Bronchial epithelial cell (primary cell): ENCODE results near the gene RAB29. TPM values are rescaled to one million over a fixed set of nuclear protein-coding genes. Genes with fewer than 3 reads are reported as not detected.

Source experiments
- DNase-seq: peaks from one replicate; pipeline ENCODE4 v3.0.0-alpha.2; 2010; ENCODE audit warnings: low read depth
- FAIRE-seq: peaks from 2 replicates; lab custom pipeline; 2011; peaks lifted over from hg19 to GRCh38; lab: Jason Lieb, UNC
- H3K27me3 ChIP-seq: 2 replicates; pipeline ENCODE4 v1.5.1; 2011; ENCODE audit warnings: low read length; ENCODE audit not compliant: control insufficient read depth, insufficient read depth
- H3K36me3 ChIP-seq: 2 replicates; pipeline ENCODE4 v1.5.1; 2011; ENCODE audit warnings: low read length; ENCODE audit not compliant: control insufficient read depth, insufficient read depth
- H3K4me3 ChIP-seq: 2 replicates; pipeline ENCODE4 v1.5.1; 2011; ENCODE audit warnings: mild to moderate bottlenecking, low read depth, low read length, control low read depth
- CTCF ChIP-seq: IDR thresholded peaks from 2 replicates; pipeline ENCODE4 v1.5.1; 2011; ENCODE audit warnings: mild to moderate bottlenecking, moderate library complexity, low read length, control low read depth, inconsistent platforms; ENCODE audit not compliant: insufficient read depth, severe bottlenecking
- total RNA-seq: library from RNA; depleted of rRNA; stranded (reverse); fragments of >200 nt; gene quantifications from 2 replicates; pipeline ENCODE4 v1.2.1, GENCODE V29; 2014

RAB29 gene
- total RNA-seq, 1 donor from 2014 or later = 18.7 TPM

GRCh38 chr1:205800981-205801703, 25.9 kb upstream of the RAB29 start:
- Histone ChIP-seq H3K27me3 (no peaks in the 10 kb centered on the region), H3K4me3 (no peak overlapping the region), H3K36me3 (peaks cover 15% of the 10 kb centered on the region)
- TF ChIP-seq CTCF = no peak
- no peak for DNase-seq
- no peak for FAIRE-seq

GRCh38 chr1:205800427-205800826, 25.1 kb upstream of the RAB29 start:
- H3K4me3 ChIP-seq = no peak overlapping the region
- no peak for TF ChIP-seq CTCF
- DNase-seq (no peak), FAIRE-seq (no peak)
- H3K27me3 ChIP-seq = no peaks in the 10 kb centered on the region
- peaks cover 15% of the 10 kb centered on the region for H3K36me3 ChIP-seq

DNA sequence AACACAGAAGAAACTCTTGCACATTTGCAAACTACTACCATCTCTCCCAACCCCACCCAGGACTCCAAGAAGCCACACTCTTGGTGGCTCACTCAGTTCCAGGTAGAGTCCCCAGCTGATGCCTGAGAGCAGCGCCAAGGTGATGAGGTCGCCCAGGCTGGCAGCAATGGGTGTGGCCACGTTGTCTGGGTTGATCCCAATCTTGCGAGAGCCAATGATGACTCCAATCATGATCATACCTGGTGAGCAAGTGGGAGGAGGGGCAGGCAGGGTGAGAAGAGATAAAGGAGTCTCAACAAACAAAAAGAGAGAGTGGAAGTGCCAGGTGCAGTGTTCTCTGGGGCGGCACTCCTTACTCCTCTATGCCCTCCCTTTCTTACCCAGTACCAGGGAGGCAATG, 23.3 kb upstream of the RAB29 start:
- Histone ChIP-seq H3K27me3 (no peaks in the 10 kb centered on the region), H3K4me3 (no peak overlapping the region), H3K36me3 (peaks cover 19% of the 10 kb centered on the region)
- peak; percentile 78 for DNase-seq
- no peak for FAIRE-seq
- TF ChIP-seq CTCF = no peak

DNA sequence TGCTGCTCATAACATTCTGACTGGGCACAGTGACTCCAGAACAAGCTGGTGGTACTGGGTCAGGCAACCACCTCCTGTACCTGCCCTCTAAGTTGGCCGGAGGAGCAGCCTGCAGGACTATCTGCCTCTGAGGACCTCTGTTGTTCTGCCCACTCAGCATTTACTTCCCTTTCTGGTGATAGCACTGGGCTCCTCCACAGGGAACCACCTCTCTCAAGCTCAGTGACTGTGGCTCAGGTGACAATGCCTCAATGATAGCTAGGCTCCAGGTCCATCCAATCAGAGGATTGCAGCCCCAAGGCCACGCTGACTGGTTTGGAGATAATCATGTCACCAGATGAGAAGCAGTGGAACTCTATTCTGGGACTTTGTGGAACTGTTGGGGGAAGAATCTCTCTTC, 21.9 kb upstream of the RAB29 start:
- TF ChIP-seq CTCF = no peak
- DNase-seq (no peak), FAIRE-seq (no peak)
- Histone ChIP-seq H3K27me3 (no peaks in the 10 kb centered on the region), H3K36me3 (peaks cover 19% of the 10 kb centered on the region), H3K4me3 (no peak overlapping the region)

DNA sequence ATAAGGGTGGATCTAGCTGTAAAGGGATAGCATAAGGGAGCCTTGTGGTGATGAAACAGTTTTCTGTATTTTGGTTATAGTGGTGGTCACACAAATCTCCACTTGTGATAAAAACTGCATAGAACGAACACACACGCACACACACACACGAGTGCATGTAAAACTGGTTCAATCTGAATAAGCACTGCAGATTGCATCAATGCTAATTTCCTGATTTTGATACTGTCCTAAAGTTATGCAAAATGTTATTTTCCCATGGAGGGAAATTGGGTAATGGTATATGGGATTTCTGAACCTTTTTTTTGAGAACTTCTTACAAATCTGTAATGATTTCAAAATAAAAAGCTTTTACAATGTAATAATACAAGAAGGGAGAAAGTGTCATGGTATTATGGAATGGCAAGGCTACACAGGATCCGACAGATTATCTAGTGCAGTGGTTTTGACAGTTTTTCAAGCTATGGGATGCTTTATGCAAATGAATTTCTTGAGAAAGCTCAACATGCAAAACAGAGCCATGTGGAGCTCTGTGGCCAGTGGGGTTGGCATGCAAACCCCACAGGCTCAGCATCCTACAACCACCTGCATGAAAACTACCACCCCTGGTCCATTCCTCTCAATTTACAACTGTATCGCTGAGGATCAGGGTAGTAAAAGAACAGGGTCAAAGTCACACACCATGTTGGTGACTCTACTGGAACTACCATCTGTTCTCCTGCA, 18.9 kb upstream of the RAB29 start:
- H3K36me3 ChIP-seq = peaks cover 14% of the 10 kb centered on the region
- FAIRE-seq = no peak
- no peak for TF ChIP-seq CTCF

More for the DNA sequence above, 18.9 kb upstream of the RAB29 start:
- DNase-seq = no peak
- Histone ChIP-seq H3K27me3 (no peaks in the 10 kb centered on the region), H3K4me3 (no peak overlapping the region)
